NCI-H2227 treated with DMSO at 0.1 percent for 48 hours (cell line): Measurements from ENCODE around the gene KLF16.

ENCODE experiments used
- DNase-seq: peaks from one replicate; lab custom pipeline; 2025; lab: John Stamatoyannopoulos, UW

Gene KLF16

DNA sequence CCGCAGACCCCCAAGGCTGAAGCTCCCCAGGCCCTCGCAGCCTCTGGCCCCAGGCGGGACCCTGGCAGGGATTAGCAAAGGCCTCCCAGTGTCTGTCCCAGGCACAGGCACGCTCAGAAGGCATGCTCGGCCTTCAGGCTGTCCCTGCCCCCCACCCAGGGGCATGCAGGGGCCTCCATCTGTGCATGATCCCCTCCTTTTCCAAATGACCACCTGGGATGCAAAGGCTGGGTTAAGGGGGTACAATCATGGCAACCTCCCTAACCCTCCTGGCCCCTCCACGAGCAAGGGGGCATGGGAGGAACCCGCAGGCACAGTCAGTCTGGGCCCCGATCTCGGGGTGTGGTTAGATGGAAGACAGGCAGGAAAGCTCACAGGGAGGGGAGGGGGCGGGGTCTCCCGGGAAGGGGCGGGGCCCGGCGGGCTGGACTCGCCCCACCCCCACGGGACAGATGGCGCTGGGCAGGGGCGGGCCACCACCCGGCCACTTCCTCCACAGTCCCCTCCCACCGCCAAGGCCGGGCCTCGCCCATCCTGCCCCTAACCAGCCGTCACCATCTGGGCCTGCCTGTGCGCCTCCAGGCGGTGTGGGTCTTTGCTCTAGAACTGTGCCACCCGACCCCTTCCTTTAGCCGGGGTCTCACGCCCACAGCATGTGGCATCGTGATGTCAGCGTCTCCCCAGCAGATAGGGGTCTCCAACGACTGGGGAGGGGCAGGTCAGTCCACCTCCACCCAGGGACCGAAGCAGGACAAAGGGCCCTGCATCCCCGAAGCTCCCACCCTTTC, 8.1 kb downstream of the KLF16 start:
- no peak for DNase-seq

DNA sequence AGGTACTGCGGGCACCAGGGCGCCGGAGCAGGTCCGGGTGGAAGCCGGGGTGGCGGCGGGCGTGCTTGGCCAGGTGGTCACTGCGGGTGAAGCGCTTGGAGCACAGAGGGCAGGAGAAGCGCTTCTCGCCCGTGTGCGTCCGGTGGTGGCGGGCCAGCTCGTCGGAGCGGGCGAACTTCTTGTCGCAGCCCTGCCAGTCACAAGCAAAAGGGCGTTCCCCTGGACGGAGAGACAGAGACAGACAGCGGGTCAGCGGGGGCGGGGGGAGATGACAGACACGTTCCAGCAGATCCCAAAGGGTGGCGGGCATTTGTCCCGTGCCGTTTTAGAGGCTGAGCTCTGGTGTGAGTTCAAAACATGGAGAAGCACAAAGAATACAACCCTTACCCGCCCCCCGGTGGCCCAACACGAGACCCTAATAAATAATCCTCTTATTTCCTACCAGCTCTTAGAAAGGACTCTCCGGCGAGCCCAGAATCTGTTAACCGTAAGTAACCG, 8.8 kb downstream of the KLF16 start:
- no peak for DNase-seq

DNA sequence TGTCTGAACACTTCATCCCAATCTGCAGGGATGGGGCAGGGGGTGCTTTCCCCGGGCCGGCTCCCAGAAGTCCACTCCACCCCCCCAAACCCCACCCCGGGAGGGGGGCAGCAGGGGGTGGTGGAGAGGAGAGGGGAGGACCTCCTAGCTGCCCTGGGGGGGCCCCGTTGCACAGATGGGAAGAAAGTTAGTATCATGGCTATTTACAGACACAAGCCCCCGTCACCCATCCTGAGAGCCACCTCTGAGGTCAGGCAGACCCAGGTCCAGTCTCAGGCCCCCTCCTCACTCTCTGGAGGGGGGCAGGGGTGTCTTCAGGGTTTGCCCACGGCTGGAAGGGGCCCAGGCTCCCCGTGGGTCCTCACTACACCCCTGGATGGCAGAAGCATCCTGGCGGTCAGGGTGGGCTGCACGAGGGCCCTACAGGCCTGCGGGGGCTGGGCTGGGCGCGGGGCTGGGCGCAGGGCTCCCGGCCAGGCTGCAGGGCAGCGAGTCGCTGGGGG, 9.3 kb downstream of the KLF16 start:
- no peak for DNase-seq

DNA sequence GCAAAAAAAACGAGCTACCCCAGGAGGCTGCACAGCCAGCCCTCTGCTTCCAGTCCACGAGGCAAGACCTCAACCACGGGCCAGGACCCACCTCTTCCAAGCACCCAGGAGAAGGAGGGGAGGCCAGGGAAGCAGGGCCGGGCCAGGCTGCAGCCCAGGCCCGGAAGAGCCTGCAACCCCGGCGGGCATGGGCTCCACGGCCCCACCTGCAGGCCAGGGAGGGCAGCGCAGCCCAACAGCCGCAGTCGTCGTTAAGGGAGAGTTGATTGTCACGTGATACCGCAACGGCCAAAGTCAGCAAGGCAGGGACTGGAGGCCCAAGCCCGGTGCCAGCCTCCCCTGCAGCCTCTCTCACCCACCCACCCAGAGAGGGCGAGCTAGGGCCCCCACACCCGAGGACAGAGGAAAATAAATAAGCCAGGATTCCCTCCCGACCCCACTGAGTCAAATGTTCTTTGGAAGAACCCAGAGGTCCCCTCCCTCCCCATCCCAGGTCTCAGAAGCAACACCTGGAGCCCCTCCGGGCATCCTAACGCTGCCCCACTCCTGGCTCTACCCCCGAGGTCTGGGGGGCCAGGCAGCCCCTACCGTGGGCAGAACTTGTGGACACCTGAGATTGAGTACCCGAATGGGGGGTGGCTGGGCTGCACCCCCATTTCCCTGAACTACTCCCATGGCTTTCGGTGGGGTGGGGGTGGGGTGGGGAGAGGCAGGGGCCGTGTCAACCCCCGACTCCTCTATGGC, 9.9 kb downstream of the KLF16 start:
- no peak for DNase-seq

GRCh38 chr19:1852581-1853128, 10.7 kb downstream of the KLF16 start:
- DNase-seq: no peak

DNA sequence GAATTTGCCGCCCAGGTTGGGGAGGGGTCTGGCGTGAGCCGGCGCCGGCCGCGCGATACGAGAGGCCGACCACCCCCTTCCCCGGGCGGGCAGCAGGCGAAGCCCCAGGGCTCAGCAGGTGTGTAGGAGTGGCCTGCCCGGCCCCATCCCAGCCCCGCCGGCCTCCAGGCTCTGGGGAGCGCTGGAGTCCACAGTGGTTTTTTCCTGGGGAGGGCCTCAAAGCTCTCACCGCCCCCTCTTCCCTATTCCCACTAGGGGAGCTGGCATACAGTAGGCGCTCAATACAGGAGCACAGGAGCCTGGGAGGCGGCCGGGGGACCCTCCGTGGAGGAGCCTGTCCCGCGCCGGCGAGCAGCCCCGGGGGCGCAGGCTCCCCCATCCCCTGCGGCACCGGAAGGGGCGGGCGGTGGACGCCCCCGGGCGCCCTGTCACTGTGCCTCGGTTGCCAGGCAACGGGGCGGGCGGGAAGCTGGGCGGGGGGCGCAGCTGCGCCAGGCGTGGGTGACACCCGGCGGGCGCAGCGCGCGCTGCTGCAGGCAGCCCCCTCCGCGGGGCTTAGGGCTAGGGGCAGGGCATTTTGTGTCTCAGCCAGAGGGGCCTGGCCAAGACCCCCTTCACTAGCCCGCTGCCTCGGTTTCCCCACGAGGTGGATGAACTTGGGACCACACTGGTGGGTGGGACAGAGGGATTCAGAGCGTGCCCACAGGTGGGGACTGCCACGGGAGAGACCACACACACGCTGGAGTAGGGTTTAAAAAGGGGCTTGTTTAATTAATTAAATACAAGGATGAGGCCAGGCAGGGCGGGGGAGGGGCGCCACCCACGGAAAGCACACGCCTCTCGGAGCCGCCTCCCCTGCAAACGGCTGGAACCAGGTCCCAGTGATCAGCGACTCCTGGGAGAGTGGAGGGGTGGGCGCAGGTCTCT, 11.5 kb downstream of the KLF16 start:
- no peak for DNase-seq

DNA sequence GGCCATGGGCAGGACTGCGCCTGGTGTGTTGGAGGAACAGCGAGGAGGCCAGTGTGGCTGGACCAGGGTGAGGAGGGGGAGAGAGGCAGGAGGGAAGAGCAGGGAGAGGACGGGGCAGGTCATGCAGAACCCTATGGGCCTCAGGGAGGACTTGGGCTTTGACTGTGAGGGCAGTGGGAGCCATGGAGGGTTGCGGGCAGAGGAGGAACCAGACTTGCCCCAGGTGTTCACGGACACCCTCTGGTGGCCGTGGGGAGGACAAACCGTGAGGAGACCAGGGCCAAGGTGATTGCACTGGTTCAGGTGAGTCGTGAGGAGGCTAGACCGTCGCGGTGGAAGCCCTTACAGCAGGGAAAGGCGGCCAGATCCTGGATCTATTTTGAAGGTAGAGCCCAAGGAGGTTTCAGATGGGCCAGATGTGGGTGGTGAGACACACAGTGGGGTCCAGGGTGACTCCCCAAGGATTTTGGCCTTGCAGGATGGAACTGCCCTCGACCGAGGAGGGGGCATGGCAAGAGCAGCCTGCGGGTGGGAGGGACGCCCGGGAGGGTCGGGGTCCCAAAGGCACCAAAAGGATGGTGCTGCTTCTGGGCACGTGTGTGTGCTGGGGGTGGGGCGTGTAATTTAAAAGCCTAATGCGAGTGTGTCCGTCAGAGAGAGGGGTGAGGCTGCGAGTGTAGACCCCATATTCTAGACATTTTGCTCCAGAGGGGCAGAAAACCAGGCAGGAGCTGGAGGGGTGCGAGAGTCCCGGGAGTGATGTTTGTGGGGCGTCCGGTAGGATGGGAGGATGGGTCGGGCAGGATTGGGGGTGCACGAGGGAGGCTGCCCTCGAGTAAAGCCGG, 12.3 kb downstream of the KLF16 start:
- DNase-seq: no peak

DNA sequence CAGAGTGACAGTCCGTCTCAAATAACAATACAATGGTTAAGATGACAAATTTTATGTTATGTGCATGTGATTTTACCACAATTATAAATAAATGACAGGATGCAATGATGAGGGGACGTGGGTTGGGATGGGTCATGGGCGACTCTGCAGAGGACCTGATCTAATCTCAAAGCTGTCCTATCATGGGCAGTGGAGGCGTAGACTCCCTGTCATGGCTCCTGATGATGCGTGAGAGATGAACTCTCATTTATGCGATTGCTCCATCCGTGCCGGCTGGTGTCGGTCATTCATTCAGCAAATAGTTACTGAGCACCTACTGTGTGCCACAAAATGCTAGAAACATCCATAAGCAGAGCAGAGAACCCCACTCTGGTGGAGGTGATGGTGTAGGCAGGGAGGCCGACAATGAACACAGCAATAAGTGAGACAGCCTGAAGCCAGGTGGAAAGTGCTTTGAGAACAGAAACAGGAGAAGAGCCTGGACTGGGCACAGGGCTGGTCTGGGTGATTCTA, 13.4 kb downstream of the KLF16 start:
- DNase-seq: no peak

DNA sequence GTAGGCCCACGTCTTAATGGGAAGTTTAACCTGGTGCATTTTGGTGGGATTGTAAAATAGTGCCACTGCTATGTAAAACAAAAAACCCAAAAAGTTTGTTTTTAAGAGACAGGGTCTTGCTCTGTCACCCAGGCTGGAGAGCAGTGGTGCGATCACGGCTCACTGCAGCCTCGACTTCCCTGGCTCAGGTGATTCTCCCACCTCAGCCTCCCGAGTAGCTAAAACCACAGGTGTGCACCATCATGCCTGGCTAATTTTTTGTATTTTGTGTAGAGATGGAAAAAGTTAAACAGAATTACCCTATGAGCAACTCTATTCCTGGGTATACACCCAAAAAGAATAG, 14.3 kb downstream of the KLF16 start:
- DNase-seq: no peak

- peak; percentile 85 for DNase-seq
Observed at GRCh38 chr19:1848399-1849131, 14.8 kb downstream of the KLF16 start, which contains the start of gene REXO1. TSS of gene REXO1 (minus strand) at chr19:1848483. CDS start at chr19:1848358, 125 bp downstream.

- DNase-seq: no peak
Observed at GRCh38 chr19:1847684-1848398, 15.5 kb downstream of the KLF16 start.

GRCh38 chr19:1847348-1847683, 16.1 kb downstream of the KLF16 start:
- DNase-seq: no peak

- no peak for DNase-seq
Observed at GRCh38 chr19:1846517-1847204, 16.7 kb downstream of the KLF16 start.

DNA sequence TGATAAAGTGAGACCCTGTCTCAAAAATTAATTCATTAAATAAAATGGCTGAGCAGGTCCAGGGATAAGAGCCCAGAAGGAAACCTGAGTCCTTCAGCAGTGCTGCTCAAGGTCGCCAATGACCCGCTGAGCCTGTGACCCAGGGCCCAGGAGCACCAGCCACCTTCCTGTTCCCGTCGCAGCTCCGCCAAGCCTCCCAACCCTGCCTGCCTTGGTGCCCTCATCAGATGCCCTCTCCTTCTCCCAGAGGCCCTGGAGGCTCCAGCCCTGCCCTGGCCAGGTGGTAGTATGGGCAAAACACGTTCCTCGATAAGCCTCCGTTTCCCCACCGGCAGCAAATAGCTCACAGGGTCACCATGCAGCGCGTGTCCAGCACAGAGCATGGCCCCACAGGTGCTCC, 17.7 kb downstream of the KLF16 start:
- DNase-seq: no peak

GRCh38 chr19:1845125-1845515, 18.3 kb downstream of the KLF16 start:
- DNase-seq: no peak

- DNase-seq: no peak
Observed at GRCh38 chr19:1844513-1845124, 18.8 kb downstream of the KLF16 start.

DNA sequence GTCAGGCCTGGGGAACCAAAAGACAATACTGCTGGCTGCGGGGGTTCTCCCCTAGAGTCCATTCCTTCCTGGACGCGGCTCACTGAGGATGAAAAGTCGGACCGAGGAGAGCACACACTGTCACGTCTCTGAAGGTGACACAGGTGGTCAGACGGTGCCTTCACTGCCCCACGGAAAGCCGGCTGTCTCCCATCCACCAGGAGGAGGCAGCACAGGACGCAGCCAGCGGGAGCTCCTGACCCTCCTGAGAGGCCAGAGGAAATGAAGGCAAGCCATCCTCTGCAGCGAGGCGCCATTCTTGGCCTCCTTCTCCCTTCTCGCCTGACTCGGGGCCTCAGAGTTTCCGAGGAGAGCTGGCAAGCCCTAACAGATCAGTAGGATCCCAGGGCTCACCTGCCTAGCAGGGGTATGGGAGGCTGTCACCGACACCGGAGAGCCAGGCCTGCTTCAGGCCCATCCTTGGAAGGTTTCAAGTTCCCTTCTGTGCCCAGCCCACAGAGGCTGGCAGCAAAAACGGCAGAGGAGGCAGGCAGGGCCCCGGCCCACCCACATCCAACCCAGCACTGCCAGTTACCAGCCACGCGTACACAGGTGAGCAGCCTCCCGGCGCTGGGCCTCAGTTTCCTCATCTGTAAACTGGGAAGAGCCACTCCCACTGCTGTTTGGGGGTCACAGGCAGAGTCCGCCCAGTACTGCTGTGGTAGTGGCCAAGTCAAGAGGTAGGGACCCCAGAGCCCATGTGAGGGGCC, 19.6 kb downstream of the KLF16 start:
- no peak for DNase-seq

- no peak for DNase-seq
Observed at GRCh38 chr19:1843116-1843515, 20.3 kb downstream of the KLF16 start.
